Tibial nerve (tissue), 4 donors: Measurements from ENCODE around the gene PLCB1. TPM values are rescaled to one million over a fixed set of nuclear protein-coding genes. Genes with fewer than 3 reads are reported as not detected.
"Not testable (repeated sequence)": the region's sequence is repeated elsewhere in the genome, so short reads cannot be mapped to it uniquely, and the experiment has no call there.

Source experiments
- DNase-seq, 2 donors: peaks; one replicate each; pipeline ENCODE4 v3.0.0-alpha.2; 2019; ENCODE audit warnings: low spot score in 2 of 2
- H3K27ac ChIP-seq, 4 donors: fragments of 200-600 bp; sonication (generic) in 3 of 4; one replicate each; pipeline ENCODE4 v1.5.1; 2017 to 2019; ENCODE audit warnings: mild to moderate bottlenecking in 1 of 4
- H3K27me3 ChIP-seq, 2 donors: fragments of 200-600 bp; sonication (generic) in 1 of 2; one replicate each; pipeline versions ENCODE4 v1.5.1 to v1.6.0; 2017 to 2019
- H3K36me3 ChIP-seq, 3 donors: fragments of 200-600 bp; sonication (generic); one replicate each; pipeline ENCODE4 v1.5.1; 2018 to 2019
- H3K4me1 ChIP-seq, 4 donors: fragments of 200-600 bp; sonication (generic) in 3 of 4; one replicate each; pipeline ENCODE4 v1.5.1; 2017 to 2019
- H3K4me3 ChIP-seq, 4 donors: fragments of 200-600 bp; sonication (generic) in 3 of 4; one replicate each; pipeline ENCODE4 v1.5.1; 2017 to 2019; ENCODE audit warnings: mild to moderate bottlenecking in 1 of 4, moderate library complexity in 1 of 4
- H3K9me3 ChIP-seq, 4 donors: fragments of 200-600 bp; sonication (generic) in 3 of 4; one replicate each; pipeline ENCODE4 v1.5.1; 2017 to 2019
- EP300 ChIP-seq, 2 donors: sonication (generic); formaldehyde crosslinking; IDR thresholded peaks; one replicate each; pipeline ENCODE4 v1.6.1; 2017; ENCODE audit warnings: antibody characterized with exemption in 2 of 2, mild to moderate bottlenecking in 1 of 2
- POLR2A ChIP-seq, 2 donors: fragments of 450-650 bp; IDR thresholded peaks; one replicate each; pipeline ENCODE4 v1.6.1; 2017; ENCODE audit warnings: antibody characterized with exemption in 2 of 2, mild to moderate bottlenecking in 2 of 2, moderate library complexity in 2 of 2
- WGBS, 2 donors: methylation state at CpG; one replicate each; pipeline ENCODE4 v1.1.5; 2018; 5-methylcytosine and 5-hydroxymethylcytosine counted together
- total RNA-seq, 4 donors: library from RNA; depleted of rRNA; stranded (reverse); fragments of >200 nt; gene quantifications; one replicate each; pipeline ENCODE4 v1.1.0, GENCODE V29; 2016
- TF ChIP-seq, protein P1 (sequence below), 5 experiments: fragments of 200-600 bp in 3 of 5; fragments of 450-650 bp in 2 of 5; sonication (generic) in 3 of 5; IDR thresholded peaks; one replicate each; pipeline ENCODE4 v1.5.1; 2016 to 2019; ENCODE audit warnings: antibody characterized with exemption in 5 of 5, mild to moderate bottlenecking in 3 of 5, moderate library complexity in 2 of 5

Gene PLCB1
- total RNA-seq, 4 donors from 2014 or later: 34.7 to 52.8 (median 39.2) TPM

DNA sequence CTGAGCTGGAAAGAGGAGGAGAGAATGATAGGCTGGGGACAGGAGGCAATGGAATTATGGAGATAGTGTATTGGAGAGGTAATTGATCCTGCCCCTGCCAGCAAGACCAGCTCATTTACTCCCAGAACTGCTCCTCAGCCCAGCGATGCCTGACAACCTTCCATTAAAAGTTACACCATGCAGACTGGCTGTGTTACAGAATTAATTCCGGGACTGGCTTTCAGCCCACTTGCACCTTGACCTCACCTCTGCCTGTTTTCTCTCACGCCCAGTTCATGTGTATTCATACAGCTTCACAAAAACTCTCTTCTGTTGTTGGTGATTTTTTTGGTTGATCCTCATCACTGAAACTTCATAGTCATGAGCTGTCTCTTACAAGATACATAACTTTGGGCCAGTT, 207.3 kb downstream of the PLCB1 start:
- Histone ChIP-seq H3K9me3 (no peaks in the 10 kb centered on the region), H3K27me3 (no peaks in the 10 kb centered on the region), H3K27ac (no peak overlapping the region), H3K36me3 (no peaks in the 10 kb centered on the region), H3K4me3 (no peak overlapping the region), H3K4me1 (peaks cover 0 to 11% (median 0%) of the 10 kb centered on the region in 4 donors)
- no peak for DNase-seq
- 84 to 87% methylated on average over 3 of the region's 3 CpGs for WGBS, 2 donors
- TF ChIP-seq POLR2A (IDR thresholded peaks at IDR 0.05): no peak
- TF ChIP-seq, protein P1, sequence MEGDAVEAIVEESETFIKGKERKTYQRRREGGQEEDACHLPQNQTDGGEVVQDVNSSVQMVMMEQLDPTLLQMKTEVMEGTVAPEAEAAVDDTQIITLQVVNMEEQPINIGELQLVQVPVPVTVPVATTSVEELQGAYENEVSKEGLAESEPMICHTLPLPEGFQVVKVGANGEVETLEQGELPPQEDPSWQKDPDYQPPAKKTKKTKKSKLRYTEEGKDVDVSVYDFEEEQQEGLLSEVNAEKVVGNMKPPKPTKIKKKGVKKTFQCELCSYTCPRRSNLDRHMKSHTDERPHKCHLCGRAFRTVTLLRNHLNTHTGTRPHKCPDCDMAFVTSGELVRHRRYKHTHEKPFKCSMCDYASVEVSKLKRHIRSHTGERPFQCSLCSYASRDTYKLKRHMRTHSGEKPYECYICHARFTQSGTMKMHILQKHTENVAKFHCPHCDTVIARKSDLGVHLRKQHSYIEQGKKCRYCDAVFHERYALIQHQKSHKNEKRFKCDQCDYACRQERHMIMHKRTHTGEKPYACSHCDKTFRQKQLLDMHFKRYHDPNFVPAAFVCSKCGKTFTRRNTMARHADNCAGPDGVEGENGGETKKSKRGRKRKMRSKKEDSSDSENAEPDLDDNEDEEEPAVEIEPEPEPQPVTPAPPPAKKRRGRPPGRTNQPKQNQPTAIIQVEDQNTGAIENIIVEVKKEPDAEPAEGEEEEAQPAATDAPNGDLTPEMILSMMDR (IDR thresholded peaks at IDR 0.05): no peak
- no peak for TF ChIP-seq EP300 (IDR thresholded peaks at IDR 0.05)

DNA sequence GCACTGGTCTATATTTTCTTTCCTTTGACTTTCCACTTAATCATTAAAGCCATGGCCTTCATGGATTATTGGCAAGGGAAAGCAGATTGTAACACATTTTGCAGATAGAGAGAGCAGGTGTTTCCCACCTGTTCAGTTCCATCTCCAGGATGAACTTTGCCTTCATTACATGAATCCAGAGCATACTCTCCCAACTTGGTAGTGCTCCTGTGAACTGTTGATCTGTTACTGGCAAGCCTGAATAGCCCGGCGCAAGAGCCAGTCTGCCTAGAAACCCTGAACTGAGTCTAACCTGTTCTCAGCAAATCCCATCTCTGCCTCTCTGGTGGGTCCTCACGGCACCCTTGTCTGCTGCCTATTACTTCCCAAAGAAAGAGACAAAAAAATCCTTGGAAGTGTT, 210.3 kb downstream of the PLCB1 start:
- Histone ChIP-seq H3K27me3 (no peaks in the 10 kb centered on the region), H3K4me1 (peaks cover 0 to 38% (median 4%) of the 10 kb centered on the region in 4 donors), H3K27ac (no peak overlapping the region), H3K9me3 (no peaks in the 10 kb centered on the region), H3K4me3 (no peak overlapping the region), H3K36me3 (no peaks in the 10 kb centered on the region)
- no peak for DNase-seq
- 74 to 88% methylated on average over 3 of the region's 3 CpGs for WGBS, 2 donors
- TF ChIP-seq, protein P1 (IDR thresholded peaks at IDR 0.05): no peak
- TF ChIP-seq POLR2A (IDR thresholded peaks at IDR 0.05) (no peak), EP300 (IDR thresholded peaks at IDR 0.05) (no peak)

DNA sequence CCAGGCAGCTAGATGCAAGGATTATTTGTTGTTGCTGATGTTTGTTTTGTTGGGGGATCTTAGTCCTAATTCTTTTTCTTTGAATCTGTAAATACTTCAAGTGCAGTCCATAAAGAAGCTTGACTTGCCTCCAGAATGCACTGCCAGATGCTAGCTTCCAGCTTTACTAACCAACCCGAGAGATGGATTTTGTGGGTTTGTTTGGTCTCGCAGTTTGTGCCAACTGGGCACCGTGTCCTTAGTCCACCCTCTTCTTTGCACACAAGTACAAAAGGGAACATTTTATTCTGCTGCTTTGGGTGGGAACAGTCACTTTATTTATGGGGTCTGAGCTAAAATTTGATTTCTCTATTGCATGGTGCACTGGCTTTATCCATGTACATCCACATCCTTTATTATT, 212.0 kb downstream of the PLCB1 start:
- Histone ChIP-seq H3K27ac (no peak overlapping the region), H3K36me3 (no peaks in the 10 kb centered on the region), H3K4me3 (no peak overlapping the region), H3K27me3 (no peaks in the 10 kb centered on the region), H3K9me3 (no peaks in the 10 kb centered on the region), H3K4me1 (peaks cover 0 to 38% (median 4%) of the 10 kb centered on the region in 4 donors)
- 47 to 58% methylated on average over 3 of the region's 3 CpGs for WGBS, 2 donors
- no peak for DNase-seq
- TF ChIP-seq, protein P1 (IDR thresholded peaks at IDR 0.05): no peak
- TF ChIP-seq EP300 (IDR thresholded peaks at IDR 0.05) (no peak), POLR2A (IDR thresholded peaks at IDR 0.05) (no peak)

DNA sequence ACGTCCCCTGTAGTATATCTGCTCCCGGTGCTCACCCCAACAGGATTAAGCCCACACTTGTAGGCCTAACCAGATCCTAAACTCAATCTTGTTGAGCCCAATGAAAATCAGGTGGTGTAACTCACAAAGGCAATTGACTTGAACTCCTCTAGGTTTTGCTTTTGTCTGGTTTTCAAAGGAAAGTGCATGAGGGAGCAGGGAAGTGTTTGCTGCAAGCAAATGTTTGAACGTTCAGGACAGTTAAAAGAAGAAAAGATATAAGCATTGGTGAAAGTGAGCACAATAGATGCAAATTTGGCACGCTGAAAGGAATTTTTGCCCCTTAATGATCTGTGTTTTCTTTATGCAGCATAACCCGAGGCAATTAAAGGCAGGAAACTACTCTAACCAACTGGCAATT, 212.6 kb downstream of the PLCB1 start:
- Histone ChIP-seq H3K4me1 (peaks cover 0 to 38% (median 4%) of the 10 kb centered on the region in 4 donors), H3K27ac (no peak overlapping the region)
- WGBS, 2 donors: 76 to 79% methylated on average over 5 of the region's 5 CpGs

DNA sequence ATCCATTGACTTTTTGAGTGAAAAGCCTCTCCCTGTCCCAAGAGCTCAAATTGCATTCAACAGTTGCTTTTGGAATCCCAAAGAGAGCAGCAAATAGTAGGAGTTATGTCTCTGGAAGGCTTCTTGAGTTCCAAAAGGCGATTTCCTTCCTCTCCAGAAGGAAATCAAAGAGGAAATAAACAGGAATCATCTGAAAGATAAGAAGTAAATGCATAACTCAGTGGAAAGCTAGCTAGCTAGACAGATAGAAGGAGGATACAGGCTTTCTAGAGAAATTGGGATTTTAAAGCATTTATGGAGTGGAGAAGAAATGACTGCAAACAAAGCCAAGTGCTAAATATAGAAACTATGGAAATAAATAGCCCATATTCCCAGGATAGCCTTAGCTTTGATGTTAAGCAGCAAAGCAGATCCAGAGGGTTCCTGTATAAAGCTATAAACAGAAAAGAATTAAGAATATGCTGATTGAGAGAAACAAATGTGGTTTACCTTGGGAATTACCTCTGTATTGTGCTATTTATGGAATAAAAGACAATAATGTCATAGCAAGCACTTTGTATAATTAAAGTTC, 214.7 kb downstream of the PLCB1 start:
- no peak overlapping the region for H3K4me3 ChIP-seq
- DNase-seq: no peak
- no peaks in the 10 kb centered on the region for H3K36me3 ChIP-seq
- no peaks in the 10 kb centered on the region for H3K9me3 ChIP-seq
- 56 to 72% methylated on average over 1 of the region's 1 CpG for WGBS, 2 donors
- TF ChIP-seq POLR2A (IDR thresholded peaks at IDR 0.05) (no peak), EP300 (IDR thresholded peaks at IDR 0.05) (no peak)
- TF ChIP-seq, protein P1 (IDR thresholded peaks at IDR 0.05): no peak
- H3K27me3 ChIP-seq: no peaks in the 10 kb centered on the region
- no peak overlapping the region for H3K27ac ChIP-seq
- H3K4me1 ChIP-seq: peaks cover 0 to 38% (median 4%) of the 10 kb centered on the region in 4 donors

More for the DNA sequence above, 212.6 kb downstream of the PLCB1 start:
- no peak for DNase-seq
- no peaks in the 10 kb centered on the region for H3K36me3 ChIP-seq
- H3K27me3 ChIP-seq: no peaks in the 10 kb centered on the region
- H3K9me3 ChIP-seq: no peaks in the 10 kb centered on the region
- TF ChIP-seq POLR2A (IDR thresholded peaks at IDR 0.05) (no peak), EP300 (IDR thresholded peaks at IDR 0.05) (no peak)
- TF ChIP-seq, protein P1 (IDR thresholded peaks at IDR 0.05): no peak
- H3K4me3 ChIP-seq: no peak overlapping the region

DNA sequence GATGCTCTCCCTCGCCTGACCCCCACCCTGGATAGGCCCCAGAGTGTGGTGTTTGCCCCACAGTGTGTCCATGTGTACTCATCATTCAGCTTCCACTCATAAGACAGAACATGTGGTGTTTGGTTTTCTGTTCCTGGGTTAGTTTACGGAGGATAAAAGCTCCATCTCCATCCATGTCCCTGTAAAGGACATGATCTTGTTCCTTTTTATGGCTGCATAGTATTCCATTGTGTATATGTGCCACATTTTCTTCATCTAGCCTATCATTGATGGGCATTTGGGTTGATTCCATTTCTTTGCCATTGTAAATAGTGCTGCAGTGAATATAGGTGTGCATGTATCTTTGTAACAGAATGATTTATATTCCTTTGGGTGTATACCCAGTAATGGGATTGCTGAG, 218.2 kb downstream of the PLCB1 start:
- peaks cover 0 to 20% (median 4%) of the 10 kb centered on the region in 4 donors for H3K4me1 ChIP-seq
- H3K27me3 ChIP-seq, H3K9me3 ChIP-seq, DNase-seq, H3K4me3 ChIP-seq, H3K36me3 ChIP-seq, H3K27ac ChIP-seq: not testable (repeated sequence)
- 89 to 100% methylated on average over 2 of the region's 2 CpGs for WGBS, 2 donors
